Natural killer cell (primary cell): ENCODE data around the gene NAV3. TPM values are rescaled to one million over a fixed set of nuclear protein-coding genes. Genes with fewer than 3 reads are reported as not detected.

ENCODE experiments used
- ATAC-seq, 3 donors: fragments of 150-1000 bp in 2 of 3; fragments of 200-7000 bp in 1 of 3; cut with Tn5 transposase; 1 replicate in 1 of 3; 2 replicates in 2 of 3; pipeline ENCODE4 v1.10.0; 2021; ENCODE audit warnings: mild to moderate bottlenecking in 2 of 3, moderate library complexity in 2 of 3
- DNase-seq, 2 donors: peaks; one replicate each; pipeline versions ENCODE4 v3.0.0 to v3.0.0-alpha.2; 2013 to 2021; ENCODE audit warnings: mixed read lengths in 1 of 2
- H3K27ac ChIP-seq: one replicate; pipeline ENCODE4 v1.5.1; 2013; ENCODE audit warnings: mild to moderate bottlenecking, low read length
- H3K27me3 ChIP-seq: one replicate; pipeline ENCODE4 v1.6.1; 2013; ENCODE audit warnings: low read length; ENCODE audit not compliant: control insufficient read depth, insufficient read depth
- H3K36me3 ChIP-seq: one replicate; pipeline ENCODE4 v1.6.1; 2013; ENCODE audit warnings: low read length; ENCODE audit not compliant: control insufficient read depth, insufficient read depth
- H3K4me1 ChIP-seq: one replicate; pipeline ENCODE4 v1.6.1; 2013; ENCODE audit warnings: low read length; ENCODE audit not compliant: control insufficient read depth, insufficient read depth
- H3K4me3 ChIP-seq: one replicate; pipeline ENCODE4 v1.5.1; 2013; ENCODE audit warnings: low read length
- H3K9me3 ChIP-seq: one replicate; pipeline ENCODE4 v1.6.1; 2013; ENCODE audit warnings: low read length; ENCODE audit not compliant: control insufficient read depth, insufficient read depth
- H3K27ac Mint-ChIP-seq, 2 donors: one replicate each; pipeline ENCODE4 v1.8.0; 2022; ENCODE audit warnings: mild to moderate bottlenecking in 2 of 2, mixed read lengths in 2 of 2, moderate library complexity in 1 of 2
- H3K27me3 Mint-ChIP-seq, 2 donors: one replicate each; pipeline ENCODE4 v1.8.0; 2022; ENCODE audit warnings: low read depth in 2 of 2, mixed read lengths in 2 of 2
- H3K36me3 Mint-ChIP-seq: one replicate; pipeline ENCODE4 v1.8.0; 2022; ENCODE audit warnings: mixed read lengths
- H3K4me1 Mint-ChIP-seq, 2 donors: one replicate each; pipeline ENCODE4 v1.8.0; 2022; ENCODE audit warnings: mixed read lengths in 2 of 2
- H3K4me3 Mint-ChIP-seq: one replicate; pipeline ENCODE4 v1.8.0; 2022; ENCODE audit warnings: mild to moderate bottlenecking, moderate library complexity, mixed read lengths
- H3K9me3 Mint-ChIP-seq, 2 donors: one replicate each; pipeline ENCODE4 v1.8.0; 2022; ENCODE audit warnings: mixed read lengths in 2 of 2
- WGBS: methylation state at CpG from one replicate; pipeline ENCODE4 v1.1.7; 2013; ENCODE audit warnings: missing lambda C conversion rate; ENCODE audit not compliant: insufficient coverage; 5-methylcytosine and 5-hydroxymethylcytosine counted together
- intact Hi-C: fragments of 100-400 bp; cut with micrococcal nuclease; formaldehyde crosslinking; loops from one replicate; pipeline ENCODE4 v1.14.2; 2022
- total RNA-seq, 4 donors: library from RNA; stranded (reverse); fragments of 120-200 nt in 1 of 4; gene quantifications; one replicate each; pipeline versions ENCODE4 v1.2.3 to v1.2.4, GENCODE V29; 2013 to 2022
- TF ChIP-seq, protein P1 (sequence below): fragments of 200-600 bp; IDR thresholded peaks from one replicate; pipeline ENCODE4 v1.8.0; 2022; ENCODE audit warnings: antibody characterized with exemption

NAV3 gene
- total RNA-seq, 3 donors from 2014 or later (not counting 1 experiment from before 2014, with no cell fraction given): not detected

DNA sequence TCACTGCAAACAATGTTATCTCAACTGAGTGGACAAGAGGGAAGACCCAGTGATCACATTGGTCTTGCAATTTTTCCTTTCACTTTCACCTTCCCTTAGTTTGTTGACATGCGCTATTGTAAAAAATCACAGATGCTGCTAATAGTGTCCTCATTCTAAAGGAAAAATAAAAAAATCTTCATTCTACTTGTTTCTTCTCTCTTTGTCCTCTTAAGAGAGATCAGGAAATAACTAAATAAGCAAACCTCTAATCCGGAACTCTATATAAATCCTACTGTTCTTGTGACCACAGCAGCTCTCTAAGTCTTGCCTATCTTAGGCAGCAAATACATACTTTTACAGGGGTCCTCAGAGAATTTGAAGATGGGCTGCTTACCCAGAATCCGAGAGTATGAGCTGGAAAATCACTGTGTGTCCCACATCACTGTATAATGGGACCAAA is 257.7 kb downstream of the NAV3 start:
- Mint-ChIP-seq H3K36me3 (no peaks in the 10 kb centered on the region), H3K27me3 (no peaks in the 10 kb centered on the region), H3K4me1 (no peaks in the 10 kb centered on the region), H3K9me3 (peaks cover 0 to 4% of the 10 kb centered on the region in 2 donors), H3K4me3 (no peak overlapping the region), H3K27ac (no peak overlapping the region)
- no peaks in the 10 kb centered on the region for H3K4me1 ChIP-seq
- 67% methylated on average over 3 of the region's 3 CpGs for WGBS
- H3K27ac ChIP-seq: no peak overlapping the region
- DNase-seq (no peak), ATAC-seq (no peak)
- H3K36me3 ChIP-seq: no peaks in the 10 kb centered on the region
- intact Hi-C loops: no loop called here
- no peak overlapping the region for H3K4me3 ChIP-seq
- no peaks in the 10 kb centered on the region for H3K27me3 ChIP-seq
- no peaks in the 10 kb centered on the region for H3K9me3 ChIP-seq
- TF ChIP-seq, protein P1, sequence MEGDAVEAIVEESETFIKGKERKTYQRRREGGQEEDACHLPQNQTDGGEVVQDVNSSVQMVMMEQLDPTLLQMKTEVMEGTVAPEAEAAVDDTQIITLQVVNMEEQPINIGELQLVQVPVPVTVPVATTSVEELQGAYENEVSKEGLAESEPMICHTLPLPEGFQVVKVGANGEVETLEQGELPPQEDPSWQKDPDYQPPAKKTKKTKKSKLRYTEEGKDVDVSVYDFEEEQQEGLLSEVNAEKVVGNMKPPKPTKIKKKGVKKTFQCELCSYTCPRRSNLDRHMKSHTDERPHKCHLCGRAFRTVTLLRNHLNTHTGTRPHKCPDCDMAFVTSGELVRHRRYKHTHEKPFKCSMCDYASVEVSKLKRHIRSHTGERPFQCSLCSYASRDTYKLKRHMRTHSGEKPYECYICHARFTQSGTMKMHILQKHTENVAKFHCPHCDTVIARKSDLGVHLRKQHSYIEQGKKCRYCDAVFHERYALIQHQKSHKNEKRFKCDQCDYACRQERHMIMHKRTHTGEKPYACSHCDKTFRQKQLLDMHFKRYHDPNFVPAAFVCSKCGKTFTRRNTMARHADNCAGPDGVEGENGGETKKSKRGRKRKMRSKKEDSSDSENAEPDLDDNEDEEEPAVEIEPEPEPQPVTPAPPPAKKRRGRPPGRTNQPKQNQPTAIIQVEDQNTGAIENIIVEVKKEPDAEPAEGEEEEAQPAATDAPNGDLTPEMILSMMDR: no peak

DNA sequence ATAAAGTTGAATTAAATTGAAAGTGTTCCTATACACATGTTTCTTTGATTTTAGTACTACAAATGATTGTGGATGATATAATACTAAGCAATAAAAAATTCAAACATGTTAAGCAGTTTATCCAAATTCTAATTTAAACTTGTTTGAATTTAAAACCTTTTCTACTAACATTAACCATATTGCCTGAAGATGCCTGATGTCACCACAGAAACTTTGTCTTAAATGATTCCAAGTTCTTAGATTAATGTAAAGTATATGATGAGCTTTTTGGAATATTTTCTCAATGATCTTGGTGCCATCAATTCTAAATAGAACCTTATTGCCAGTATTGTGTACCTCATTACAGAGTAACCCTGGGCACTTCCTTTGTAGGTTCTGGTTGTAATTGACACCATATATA is 259.6 kb downstream of the NAV3 start:
- intact Hi-C loops: no loop called here
- Histone ChIP-seq H3K27me3 (no peaks in the 10 kb centered on the region), H3K4me3 (no peak overlapping the region), H3K4me1 (no peaks in the 10 kb centered on the region), H3K27ac (no peak overlapping the region), H3K9me3 (no peaks in the 10 kb centered on the region), H3K36me3 (no peaks in the 10 kb centered on the region)
- Mint-ChIP-seq H3K27ac (no peak overlapping the region), H3K4me1 (no peaks in the 10 kb centered on the region), H3K4me3 (no peak overlapping the region), H3K27me3 (no peaks in the 10 kb centered on the region), H3K36me3 (no peaks in the 10 kb centered on the region), H3K9me3 (peaks cover 2 to 5% of the 10 kb centered on the region in 2 donors)
- ATAC-seq (no peak), DNase-seq (no peak)
- TF ChIP-seq, protein P1: no peak

DNA sequence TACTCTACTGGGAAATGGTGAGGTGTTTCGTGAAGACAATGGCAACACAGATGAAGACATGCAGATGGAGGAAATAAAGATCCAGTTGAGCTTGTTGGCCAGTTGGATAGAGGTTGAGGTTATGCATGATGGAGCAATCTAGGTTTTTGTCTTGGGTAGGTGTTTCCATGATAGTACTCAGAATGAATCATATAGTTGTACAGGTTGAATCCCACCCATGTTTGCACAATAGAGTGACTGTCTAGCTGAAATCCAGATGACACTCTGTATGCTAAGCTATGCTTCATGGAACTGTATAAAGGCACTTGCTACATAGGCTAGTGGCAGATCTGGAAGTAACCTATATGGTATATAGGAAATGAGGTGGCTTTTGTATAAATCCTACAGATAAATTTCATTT is 264.9 kb downstream of the NAV3 start:
- H3K4me3 Mint-ChIP-seq: no peak overlapping the region
- no peaks in the 10 kb centered on the region for H3K27me3 ChIP-seq
- peaks cover 11 to 13% of the 10 kb centered on the region in 2 donors for H3K9me3 Mint-ChIP-seq
- H3K27ac ChIP-seq: no peak overlapping the region
- intact Hi-C loops: no loop called here
- H3K9me3 ChIP-seq: no peaks in the 10 kb centered on the region
- H3K4me1 ChIP-seq: no peaks in the 10 kb centered on the region
- WGBS: 79% methylated on average over 1 of the region's 1 CpG
- ATAC-seq (no peak), DNase-seq (no peak)
- H3K27me3 Mint-ChIP-seq: no peaks in the 10 kb centered on the region
- TF ChIP-seq, protein P1: no peak
- no peaks in the 10 kb centered on the region for H3K36me3 ChIP-seq
- no peak overlapping the region for H3K27ac Mint-ChIP-seq
- no peaks in the 10 kb centered on the region for H3K4me1 Mint-ChIP-seq
- H3K4me3 ChIP-seq: no peak overlapping the region
- no peaks in the 10 kb centered on the region for H3K36me3 Mint-ChIP-seq

DNA sequence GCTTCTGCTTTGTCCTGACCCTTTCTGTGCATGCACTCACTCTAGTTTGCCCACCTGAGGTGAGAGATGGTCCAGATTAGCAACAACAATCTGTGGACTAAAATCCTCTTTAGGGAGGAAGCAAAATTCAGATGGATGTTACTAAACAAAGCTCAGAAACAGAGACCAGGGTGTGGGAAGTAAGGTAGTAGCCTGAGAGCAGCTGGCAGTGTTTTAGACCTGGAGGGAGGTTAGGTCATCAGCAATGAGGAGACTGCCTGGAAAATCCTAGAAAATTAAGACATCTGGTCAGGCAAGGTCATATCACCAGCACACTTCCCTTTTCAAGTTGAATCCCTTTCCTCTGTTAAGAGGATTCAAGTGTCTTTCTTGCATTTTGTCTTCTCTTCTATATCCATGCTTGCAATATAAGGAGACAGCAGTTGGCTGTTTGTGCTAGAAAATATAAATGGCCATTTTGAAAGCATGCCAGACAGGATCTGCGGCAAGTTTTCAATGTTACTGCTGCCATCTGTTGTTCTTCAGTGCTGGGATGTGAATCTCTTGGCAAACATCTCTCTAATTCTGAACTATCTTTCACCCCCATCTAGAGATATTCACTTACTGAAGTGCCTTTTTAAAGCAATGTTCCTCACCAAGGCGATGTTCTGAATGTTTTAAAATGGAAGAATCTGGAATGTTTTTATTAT is 266.4 kb downstream of the NAV3 start:
- Mint-ChIP-seq H3K27ac (no peak overlapping the region), H3K36me3 (no peaks in the 10 kb centered on the region), H3K4me3 (no peak overlapping the region), H3K9me3 (peaks cover 13 to 20% of the 10 kb centered on the region in 2 donors), H3K4me1 (no peaks in the 10 kb centered on the region), H3K27me3 (no peaks in the 10 kb centered on the region)
- Histone ChIP-seq H3K4me3 (no peak overlapping the region), H3K36me3 (no peaks in the 10 kb centered on the region), H3K4me1 (no peaks in the 10 kb centered on the region), H3K27ac (no peak overlapping the region), H3K27me3 (no peaks in the 10 kb centered on the region), H3K9me3 (peaks cover under 1% of the 10 kb centered on the region)
- TF ChIP-seq, protein P1: no peak
- 94% methylated on average over 1 of the region's 2 CpGs for WGBS
- ATAC-seq: no peak
- intact Hi-C loops: no loop called here
- no peak for DNase-seq
